Thyroid gland (tissue), 4 donors: ENCODE measurements around the gene ZNF595. TPM values are rescaled to one million over a fixed set of nuclear protein-coding genes. Genes with fewer than 3 reads are reported as not detected.
"Not testable (repeated sequence)": the region's sequence is repeated elsewhere in the genome, so short reads cannot be mapped to it uniquely, and the experiment has no call there.

Source experiments
- DNase-seq, 2 donors: peaks; one replicate each; pipeline ENCODE4 v3.0.0-alpha.2; 2019
- H3K27ac ChIP-seq, 3 donors: fragments of 200-600 bp; sonication (generic); 1 replicate in 2 of 3; 2 replicates in 1 of 3; pipeline ENCODE4 v1.5.1; 2016 to 2019; ENCODE audit warnings: mild to moderate bottlenecking in 1 of 3, moderate library complexity in 1 of 3
- H3K27me3 ChIP-seq: fragments of 200-600 bp; sonication (generic); one replicate; pipeline ENCODE4 v1.5.1; 2019
- H3K36me3 ChIP-seq, 2 donors: fragments of 200-600 bp; sonication (generic); one replicate each; pipeline ENCODE4 v1.5.1; 2016 to 2019
- H3K4me1 ChIP-seq, 2 donors: fragments of 200-600 bp; sonication (generic); one replicate each; pipeline ENCODE4 v1.5.1; 2017 to 2019
- H3K4me3 ChIP-seq, 3 donors: fragments of 200-600 bp; sonication (generic); replicated peaks in 1 of 3; 1 replicate in 2 of 3; 2 replicates in 1 of 3; pipeline ENCODE4 v1.5.1; 2016; ENCODE audit warnings: mild to moderate bottlenecking in 1 of 3
- H3K9me3 ChIP-seq: fragments of 200-600 bp; sonication (generic); one replicate; pipeline ENCODE4 v1.5.1; 2017
- CTCF ChIP-seq, 6 experiments: fragments of 200-600 bp in 3 of 6; fragments of 450-650 bp in 3 of 6; sonication (generic) in 3 of 6; IDR thresholded peaks; one replicate each; pipeline ENCODE4 v1.5.1; 2016 to 2019; ENCODE audit warnings: antibody characterized with exemption in 6 of 6, mild to moderate bottlenecking in 2 of 6, inconsistent platforms in 1 of 6, moderate library complexity in 1 of 6
- POLR2A ChIP-seq, 2 donors: fragments of 450-650 bp; IDR thresholded peaks; one replicate each; pipeline ENCODE4 v1.6.1; 2017; ENCODE audit warnings: antibody characterized with exemption in 2 of 2, mild to moderate bottlenecking in 2 of 2, moderate library complexity in 1 of 2
- WGBS, 2 donors: methylation state at CpG; one replicate each; pipeline ENCODE4 v1.1.5; 2017; 5-methylcytosine and 5-hydroxymethylcytosine counted together
- intact Hi-C: fragments of 100-400 bp; cut with DNase I; formaldehyde crosslinking; loops from one replicate; pipeline ENCODE4 v1.15.1; 2023
- total RNA-seq, 4 donors: library from RNA; depleted of rRNA; stranded (reverse); fragments of >200 nt; gene quantifications; one replicate each; pipeline ENCODE4 v1.2.3, GENCODE V29; 2016

The ZNF595 gene
- total RNA-seq, 4 donors from 2014 or later, result 25.8 to 68.2 (median 29.0) TPM

- 97 to 100% methylated on average over 1 of the region's 1 CpG for WGBS, 2 donors
- no peaks in the 10 kb centered on the region for H3K9me3 ChIP-seq
- H3K36me3 ChIP-seq, result peaks cover 11 to 19% of the 10 kb centered on the region in 2 donors
- no peaks in the 10 kb centered on the region for H3K4me1 ChIP-seq
- H3K27ac ChIP-seq, result no peak overlapping the region
- H3K4me3 ChIP-seq, result no peak overlapping the region
- TF ChIP-seq CTCF (IDR thresholded peaks at IDR 0.05) (no peak), POLR2A (IDR thresholded peaks at IDR 0.05) (no peak)
- intact Hi-C loops, result no loop called here
- no peaks in the 10 kb centered on the region for H3K27me3 ChIP-seq
- no peak for DNase-seq
Measured at GRCh38 chr4:71830-72229, 18.7 kb downstream of the ZNF595 start.

GRCh38 chr4:85951-86350 is 32.8 kb downstream of the ZNF595 start:
- H3K4me1 ChIP-seq, result no peaks in the 10 kb centered on the region
- TF ChIP-seq POLR2A (IDR thresholded peaks at IDR 0.05), result no peak
- no peak for TF ChIP-seq CTCF (IDR thresholded peaks at IDR 0.05)
- intact Hi-C loops, result no loop called here
- H3K27me3 ChIP-seq, result no peaks in the 10 kb centered on the region
- peaks cover 31% of the 10 kb centered on the region for H3K9me3 ChIP-seq
- no peak for DNase-seq
- H3K4me3 ChIP-seq, result no peak overlapping the region
- H3K36me3 ChIP-seq, result peaks cover 26 to 33% of the 10 kb centered on the region in 2 donors
- no peak overlapping the region for H3K27ac ChIP-seq
- WGBS, 2 donors, result 94 to 97% methylated on average over 3 of the region's 3 CpGs

GRCh38 chr4:86559-87324 is 33.6 kb downstream of the ZNF595 start:
- Histone ChIP-seq H3K9me3 (peaks cover 31% of the 10 kb centered on the region), H3K36me3 (peaks cover 23 to 28% of the 10 kb centered on the region in 2 donors)
- H3K27ac ChIP-seq, H3K27me3 ChIP-seq, intact Hi-C loops, DNase-seq, H3K4me1 ChIP-seq, H3K4me3 ChIP-seq: not testable (repeated sequence)
- 95 to 96% methylated on average over 7 of the region's 7 CpGs for WGBS, 2 donors

- intact Hi-C loops, result no loop called here
- no peaks in the 10 kb centered on the region for H3K36me3 ChIP-seq
- no peaks in the 10 kb centered on the region for H3K27me3 ChIP-seq
- no peaks in the 10 kb centered on the region for H3K9me3 ChIP-seq
- H3K27ac ChIP-seq, result no peak overlapping the region
- DNase-seq, result no peak
- H3K4me1 ChIP-seq, result no peaks in the 10 kb centered on the region
- 56 to 93% methylated on average over 1 of the region's 1 CpG for WGBS, 2 donors
- TF ChIP-seq POLR2A (IDR thresholded peaks at IDR 0.05) (no peak), CTCF (IDR thresholded peaks at IDR 0.05) (no peak)
- no peak overlapping the region for H3K4me3 ChIP-seq
Measured at GRCh38 chr4:98386-98785, 45.3 kb downstream of the ZNF595 start.

- no peak overlapping the region for H3K4me3 ChIP-seq
- H3K27ac ChIP-seq, result no peak overlapping the region
- intact Hi-C loops, result no loop called here
- no peaks in the 10 kb centered on the region for H3K9me3 ChIP-seq
- DNase-seq, result no peak
- H3K27me3 ChIP-seq, result no peaks in the 10 kb centered on the region
- TF ChIP-seq POLR2A (IDR thresholded peaks at IDR 0.05) (no peak), CTCF (IDR thresholded peaks at IDR 0.05) (no peak)
- no peaks in the 10 kb centered on the region for H3K36me3 ChIP-seq
- 85 to 92% methylated on average over 5 of the region's 5 CpGs for WGBS, 2 donors
- H3K4me1 ChIP-seq, result no peaks in the 10 kb centered on the region
Measured at GRCh38 chr4:99863-100262, 46.7 kb downstream of the ZNF595 start.
